Gastroesophageal sphincter (tissue), 3 donors: Measurements from ENCODE around the gene SNX13.

Source experiments
- EP300 ChIP-seq: sonication (generic); formaldehyde crosslinking; IDR thresholded peaks from one replicate; pipeline ENCODE4 v1.6.1; 2017; ENCODE audit warnings: antibody characterized with exemption, mild to moderate bottlenecking
- POLR2A ChIP-seq, 2 donors: fragments of 450-650 bp; IDR thresholded peaks; one replicate each; pipeline ENCODE4 v1.6.1; 2017; ENCODE audit warnings: antibody characterized with exemption in 2 of 2, mild to moderate bottlenecking in 2 of 2, moderate library complexity in 1 of 2
- POLR2AphosphoS5 ChIP-seq: sonication (generic); formaldehyde crosslinking; IDR thresholded peaks from one replicate; pipeline ENCODE4 v1.6.1; 2017; ENCODE audit warnings: antibody characterized with exemption
- TF ChIP-seq, protein P1 (sequence below), 4 experiments: fragments of 200-600 bp in 2 of 4; fragments of 450-650 bp in 2 of 4; sonication (generic) in 1 of 4; IDR thresholded peaks; one replicate each; pipeline ENCODE4 v1.5.1; 2017 to 2019; ENCODE audit warnings: antibody characterized with exemption in 4 of 4, mild to moderate bottlenecking in 2 of 4, moderate library complexity in 2 of 4

DNA sequence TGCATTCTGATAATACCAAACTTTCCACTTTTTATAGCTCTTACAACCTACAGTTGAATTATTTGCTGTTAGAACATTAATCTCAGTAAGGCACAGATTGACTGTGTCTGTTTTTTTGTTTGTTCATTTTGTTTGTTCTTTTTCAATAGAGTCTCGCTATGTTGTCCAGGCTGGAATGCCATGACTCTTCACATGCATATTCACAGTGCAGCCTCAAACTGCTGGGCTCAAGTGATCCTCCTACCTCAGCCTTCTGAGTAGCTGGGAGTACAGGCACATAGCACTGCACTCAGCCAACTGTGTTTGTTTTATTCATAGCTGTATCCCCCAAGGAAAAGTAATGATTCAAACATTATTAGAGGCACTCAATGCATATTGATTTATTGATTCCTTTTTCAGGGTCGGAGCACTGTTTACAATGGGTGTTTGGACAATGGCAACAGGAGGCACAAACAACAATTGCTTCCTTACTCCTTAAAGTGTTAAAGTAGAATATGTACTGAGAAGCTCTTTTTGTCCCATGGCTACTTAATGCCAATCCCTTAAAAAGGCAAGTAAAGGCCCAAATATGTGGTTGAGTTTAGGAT, 61.1 kb downstream of the SNX13 start:
- TF ChIP-seq POLR2A (IDR thresholded peaks at IDR 0.05) = no peak
- TF ChIP-seq, protein P1, sequence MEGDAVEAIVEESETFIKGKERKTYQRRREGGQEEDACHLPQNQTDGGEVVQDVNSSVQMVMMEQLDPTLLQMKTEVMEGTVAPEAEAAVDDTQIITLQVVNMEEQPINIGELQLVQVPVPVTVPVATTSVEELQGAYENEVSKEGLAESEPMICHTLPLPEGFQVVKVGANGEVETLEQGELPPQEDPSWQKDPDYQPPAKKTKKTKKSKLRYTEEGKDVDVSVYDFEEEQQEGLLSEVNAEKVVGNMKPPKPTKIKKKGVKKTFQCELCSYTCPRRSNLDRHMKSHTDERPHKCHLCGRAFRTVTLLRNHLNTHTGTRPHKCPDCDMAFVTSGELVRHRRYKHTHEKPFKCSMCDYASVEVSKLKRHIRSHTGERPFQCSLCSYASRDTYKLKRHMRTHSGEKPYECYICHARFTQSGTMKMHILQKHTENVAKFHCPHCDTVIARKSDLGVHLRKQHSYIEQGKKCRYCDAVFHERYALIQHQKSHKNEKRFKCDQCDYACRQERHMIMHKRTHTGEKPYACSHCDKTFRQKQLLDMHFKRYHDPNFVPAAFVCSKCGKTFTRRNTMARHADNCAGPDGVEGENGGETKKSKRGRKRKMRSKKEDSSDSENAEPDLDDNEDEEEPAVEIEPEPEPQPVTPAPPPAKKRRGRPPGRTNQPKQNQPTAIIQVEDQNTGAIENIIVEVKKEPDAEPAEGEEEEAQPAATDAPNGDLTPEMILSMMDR (IDR thresholded peaks at IDR 0.05) = no peak
- TF ChIP-seq POLR2AphosphoS5 = no peak
- TF ChIP-seq EP300 = no peak
